ENCODE data around the gene GPR107.

DNA sequence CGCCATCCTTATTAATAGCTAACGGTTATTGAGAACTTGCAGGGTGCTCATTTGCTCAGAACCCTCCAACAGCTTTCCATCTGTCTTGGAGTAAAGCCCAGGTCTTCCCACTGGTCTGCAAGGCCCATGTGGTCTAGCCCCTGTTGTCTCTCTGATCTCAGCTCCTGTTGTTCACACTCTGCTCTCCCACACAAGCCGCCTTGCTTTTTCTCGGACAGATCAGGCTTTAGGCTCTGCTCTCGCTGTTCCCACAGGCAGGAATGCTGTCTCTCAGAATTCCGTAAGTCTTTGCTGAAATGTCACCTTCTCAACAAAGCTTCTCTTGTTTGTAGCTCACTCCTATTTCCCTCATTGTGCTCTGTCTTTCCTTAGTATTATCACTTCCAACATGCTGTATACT, 34.3 kb downstream of the GPR107 start:
- TF ChIP-seq, protein P1, sequence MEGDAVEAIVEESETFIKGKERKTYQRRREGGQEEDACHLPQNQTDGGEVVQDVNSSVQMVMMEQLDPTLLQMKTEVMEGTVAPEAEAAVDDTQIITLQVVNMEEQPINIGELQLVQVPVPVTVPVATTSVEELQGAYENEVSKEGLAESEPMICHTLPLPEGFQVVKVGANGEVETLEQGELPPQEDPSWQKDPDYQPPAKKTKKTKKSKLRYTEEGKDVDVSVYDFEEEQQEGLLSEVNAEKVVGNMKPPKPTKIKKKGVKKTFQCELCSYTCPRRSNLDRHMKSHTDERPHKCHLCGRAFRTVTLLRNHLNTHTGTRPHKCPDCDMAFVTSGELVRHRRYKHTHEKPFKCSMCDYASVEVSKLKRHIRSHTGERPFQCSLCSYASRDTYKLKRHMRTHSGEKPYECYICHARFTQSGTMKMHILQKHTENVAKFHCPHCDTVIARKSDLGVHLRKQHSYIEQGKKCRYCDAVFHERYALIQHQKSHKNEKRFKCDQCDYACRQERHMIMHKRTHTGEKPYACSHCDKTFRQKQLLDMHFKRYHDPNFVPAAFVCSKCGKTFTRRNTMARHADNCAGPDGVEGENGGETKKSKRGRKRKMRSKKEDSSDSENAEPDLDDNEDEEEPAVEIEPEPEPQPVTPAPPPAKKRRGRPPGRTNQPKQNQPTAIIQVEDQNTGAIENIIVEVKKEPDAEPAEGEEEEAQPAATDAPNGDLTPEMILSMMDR (IDR thresholded peaks at IDR 0.05), result no peak
- TF ChIP-seq POLR2AphosphoS5 (IDR thresholded peaks at IDR 0.05), result no peak
- TF ChIP-seq POLR2A (IDR thresholded peaks at IDR 0.05), result no peak
